GM21576 (cell line): ENCODE data around the gene LHX8.
"Not testable (repeated sequence)": the region's sequence is repeated elsewhere in the genome, so short reads cannot be mapped to it uniquely, and the experiment has no call there.

Experiments used
- ATAC-seq: cut with Tn5 transposase; IDR thresholded peaks from one replicate; pipeline ENCODE4 v1.9.1; 2021; ENCODE audit warnings: mild to moderate bottlenecking, moderate library complexity; ENCODE audit not compliant: unreplicated experiment

Gene LHX8

GRCh38 chr1:75133750-75134646 is at the start of gene LHX8:
TSS of gene LHX8 (plus strand) at chr1:75134388. CDS start at chr1:75136615, 2,227 bp downstream.
- no peak for ATAC-seq

- no peak for ATAC-seq
Measured at GRCh38 chr1:75085931-75086330, 48.3 kb upstream of the LHX8 start.

GRCh38 chr1:75087278-75087677 is 46.9 kb upstream of the LHX8 start:
- ATAC-seq, result no peak

GRCh38 chr1:75092141-75092540 is 42.0 kb upstream of the LHX8 start:
- no peak for ATAC-seq

DNA sequence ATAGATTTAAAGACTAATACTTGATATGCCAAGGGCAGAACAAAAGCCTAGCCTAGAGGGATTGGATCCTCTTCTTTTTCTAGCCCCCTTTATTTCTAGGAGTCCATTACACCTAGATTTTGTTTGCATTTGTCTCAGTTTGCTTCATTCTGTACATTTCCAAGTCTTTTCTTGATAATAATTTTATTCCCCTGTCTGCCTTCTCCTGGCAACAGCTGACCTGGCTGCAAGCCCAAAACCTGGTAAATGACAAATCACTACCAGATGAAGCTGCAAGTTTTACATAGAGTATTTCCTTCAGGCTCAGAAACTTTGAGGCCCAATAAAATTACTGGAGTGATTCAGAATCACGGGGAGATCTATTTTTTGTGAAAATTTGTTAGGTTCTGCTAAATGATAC is 36.5 kb upstream of the LHX8 start:
- no peak for ATAC-seq

GRCh38 chr1:75099581-75099980 is 34.6 kb upstream of the LHX8 start:
- no peak for ATAC-seq

- ATAC-seq, result no peak
Measured at GRCh38 chr1:75100481-75101092, 33.6 kb upstream of the LHX8 start.

GRCh38 chr1:75112362-75112951 is 21.7 kb upstream of the LHX8 start:
- not testable (repeated sequence) for ATAC-seq

DNA sequence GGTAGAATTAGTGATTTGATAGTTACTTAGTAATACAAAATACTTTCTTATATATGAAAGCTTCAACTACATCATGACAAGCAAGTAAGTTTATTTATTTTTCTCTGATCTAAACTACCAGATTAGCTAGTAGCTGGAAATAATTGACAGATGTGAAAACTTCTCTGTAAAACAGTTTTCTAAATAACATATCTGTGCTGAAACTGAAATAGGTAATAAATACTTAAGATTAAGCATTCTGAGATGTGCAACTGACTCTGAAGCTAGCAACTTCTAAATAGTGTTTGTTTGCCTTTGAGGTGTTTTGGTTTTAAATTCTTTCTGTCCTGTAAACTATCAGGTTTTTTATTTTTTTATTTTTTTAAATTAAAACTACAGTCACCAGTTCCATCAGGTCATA is 18.5 kb upstream of the LHX8 start:
- no peak for ATAC-seq

GRCh38 chr1:75123756-75124155 is 10.4 kb upstream of the LHX8 start:
- ATAC-seq, result no peak

- no peak for ATAC-seq
Measured at GRCh38 chr1:75124510-75124909, 9.7 kb upstream of the LHX8 start.

DNA sequence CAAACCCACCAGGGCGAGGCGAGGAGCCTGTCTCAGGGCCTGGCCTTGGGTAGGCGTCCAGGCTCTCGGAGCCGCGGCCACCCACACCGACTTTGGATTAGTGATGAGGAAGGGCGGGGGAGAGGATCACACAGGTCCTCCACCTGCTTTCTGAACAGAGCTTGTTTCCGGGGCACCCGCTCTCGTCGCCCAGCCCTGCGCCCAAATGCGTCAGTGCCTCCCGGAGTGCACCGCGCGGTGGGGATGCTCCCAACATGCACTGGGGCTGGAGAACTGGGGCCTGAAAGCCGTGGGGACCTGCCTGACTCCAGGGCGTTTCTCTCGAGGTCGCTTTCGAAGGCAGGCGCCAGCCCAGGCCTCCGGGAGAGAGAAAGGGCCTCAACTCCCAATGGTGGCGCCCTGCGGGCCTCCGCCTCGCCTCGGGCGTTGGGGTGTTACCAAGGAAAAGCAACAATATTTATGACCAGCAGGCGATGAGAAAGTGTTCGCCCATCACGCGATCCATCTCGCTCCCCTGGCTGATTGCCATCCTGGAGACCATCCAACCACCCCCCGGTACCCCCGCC is 8.9 kb upstream of the LHX8 start:
- ATAC-seq, result no peak

DNA sequence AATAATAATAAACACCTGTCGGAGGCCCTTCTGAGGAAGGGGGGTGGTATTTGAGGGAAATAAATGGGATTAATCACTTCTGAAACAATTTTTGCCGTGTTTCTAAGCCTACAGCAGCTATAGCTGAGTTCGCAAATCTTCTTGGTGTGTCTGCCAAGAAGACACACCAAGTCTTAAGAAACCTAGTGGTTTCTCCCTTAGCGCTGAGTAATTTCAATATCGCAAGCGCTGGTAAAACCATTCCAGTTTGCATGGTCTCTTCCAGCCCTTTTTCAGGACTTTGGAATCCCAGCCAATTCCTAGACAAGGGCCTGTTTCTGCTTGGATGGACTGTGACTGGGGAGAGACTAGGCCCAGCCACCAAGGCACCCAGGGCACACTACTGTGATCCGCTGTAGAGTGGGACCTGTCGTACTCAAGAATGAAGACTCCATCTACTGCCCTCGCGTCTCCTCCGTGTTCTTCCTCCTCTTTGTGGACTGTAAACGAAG is 7.5 kb upstream of the LHX8 start:
- no peak for ATAC-seq

GRCh38 chr1:75127916-75128717 is 6.1 kb upstream of the LHX8 start:
- ATAC-seq, result no peak

DNA sequence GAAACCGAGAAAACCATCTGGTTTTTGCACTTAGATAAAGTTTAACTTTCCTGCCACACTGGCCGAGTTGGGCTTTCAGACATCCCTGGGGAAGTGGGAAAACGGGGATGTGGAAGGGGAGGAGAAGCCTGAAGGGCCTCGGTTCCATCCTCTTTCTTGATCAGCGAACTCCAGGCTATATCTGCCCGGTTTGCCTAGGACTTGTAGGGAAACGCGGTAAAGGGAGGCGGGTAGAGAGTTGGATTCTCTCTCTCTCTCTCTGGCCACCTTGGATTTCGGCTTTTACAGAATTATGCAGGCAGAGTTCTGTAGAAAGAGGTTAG is 4.6 kb upstream of the LHX8 start:
- no peak for ATAC-seq

GRCh38 chr1:75129983-75130789 is 4.0 kb upstream of the LHX8 start:
- ATAC-seq, result no peak

- ATAC-seq, result no peak
Measured at GRCh38 chr1:75130865-75131564, 3.2 kb upstream of the LHX8 start.

DNA sequence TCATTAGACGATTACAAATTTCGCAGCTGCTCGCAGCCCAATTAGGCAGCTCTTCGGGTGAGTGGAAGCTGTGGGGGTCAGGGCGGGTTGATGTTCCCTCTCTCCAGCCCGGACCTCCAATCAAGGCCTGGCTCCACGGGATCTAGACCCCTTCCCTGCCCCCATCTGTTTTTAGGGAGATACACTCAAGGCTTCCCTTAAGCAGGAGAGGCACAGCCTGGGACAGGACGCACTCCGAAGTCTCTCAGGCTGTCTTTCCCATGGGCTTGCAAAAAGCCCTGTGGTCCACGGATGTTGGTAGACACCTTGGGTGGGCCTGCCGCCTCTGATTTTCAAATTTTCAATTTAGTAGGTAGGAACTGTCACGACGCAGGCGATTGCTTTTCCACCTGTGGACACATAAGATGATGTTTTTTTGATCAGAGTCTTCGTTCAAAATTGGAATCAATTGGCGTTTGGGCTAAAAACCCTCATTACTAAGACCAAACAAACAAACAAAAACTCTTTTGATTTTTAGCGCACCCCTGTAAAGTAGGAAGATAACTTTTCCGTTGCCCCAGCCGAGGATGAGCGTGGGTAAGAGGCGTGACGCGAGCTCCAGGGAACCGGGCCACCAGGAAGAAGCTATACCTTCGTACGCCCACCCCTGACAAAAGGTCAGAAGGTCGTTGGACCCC is 2.5 kb upstream of the LHX8 start:
- no peak for ATAC-seq
